AG04450 (cell line): ENCODE measurements around the gene MBOAT1. TPM values are rescaled to one million over a fixed set of nuclear protein-coding genes. Genes with fewer than 3 reads are reported as not detected.

Experiments
- CTCF ChIA-PET: fragments of 300-600, 350-600 bp; formaldehyde crosslinking; extraction: SDS; loops from one replicate; lab custom pipeline; 2022; ENCODE audit warnings: antibody characterized with exemption, inconsistent platforms; lab: Charles Lee
- POLR2A ChIA-PET: fragments of 350-600 bp; formaldehyde crosslinking; extraction: SDS; loops from one replicate; lab custom pipeline; 2021; ENCODE audit warnings: antibody characterized with exemption, inconsistent platforms; lab: Yijun Ruan, JAX
- DNase-seq: peaks from one replicate; pipeline ENCODE4 v3.0.0-alpha.2; 2011; ENCODE audit warnings: low read depth, low spot score
- H3K27ac ChIP-seq: one replicate; pipeline ENCODE4 v1.5.1; 2012; ENCODE audit warnings: low read depth, low read length, control low read depth
- H3K27me3 ChIP-seq: one replicate; pipeline ENCODE4 v1.6.0; 2012; ENCODE audit warnings: low read length; ENCODE audit not compliant: control insufficient read depth, insufficient read depth
- H3K4me3 ChIP-seq: 2 replicates; pipeline ENCODE4 v1.5.1; 2011; ENCODE audit warnings: mild to moderate bottlenecking, low read depth, low read length, control low read depth
- H3K9me3 ChIP-seq: 2 replicates; pipeline ENCODE4 v1.5.1; 2012; ENCODE audit warnings: low read length; ENCODE audit not compliant: control insufficient read depth, insufficient read depth
- polyA plus RNA-seq: library from polyadenylated mRNA; depleted of rRNA; stranded (reverse); fragments of >200 nt; gene quantifications from 2 replicates; pipeline ENCODE4 v1.2.3, GENCODE V29; 2011
- TF ChIP-seq, protein P1 (sequence below): IDR thresholded peaks from 2 replicates; pipeline ENCODE4 v1.5.1; 2011; ENCODE audit warnings: low read depth, low read length, control low read depth, inconsistent platforms

The MBOAT1 gene
- polyA plus RNA-seq, 1 experiment, result 2.1 TPM

DNA sequence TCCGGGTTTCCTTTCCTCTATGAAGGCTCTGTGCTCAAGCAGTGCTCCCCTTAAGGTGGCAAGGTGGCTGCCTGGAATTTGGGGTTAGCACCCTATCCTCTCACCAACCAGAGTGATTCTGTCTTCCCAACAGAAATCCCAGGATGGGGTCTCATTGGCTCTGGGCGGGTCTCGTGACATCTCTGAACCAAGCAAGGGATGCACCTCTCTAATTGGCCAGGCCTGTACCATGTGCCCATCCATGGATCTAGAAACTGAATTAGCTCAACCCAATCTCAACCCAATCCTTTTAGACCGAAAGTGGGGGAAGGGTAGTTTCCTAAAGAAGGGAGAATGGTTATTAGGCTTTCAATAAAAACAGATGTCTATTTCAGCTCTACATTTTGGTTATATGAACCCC is 17.6 kb upstream of the MBOAT1 start:
- CTCF ChIA-PET, result no interaction called here
- no peak for DNase-seq

DNA sequence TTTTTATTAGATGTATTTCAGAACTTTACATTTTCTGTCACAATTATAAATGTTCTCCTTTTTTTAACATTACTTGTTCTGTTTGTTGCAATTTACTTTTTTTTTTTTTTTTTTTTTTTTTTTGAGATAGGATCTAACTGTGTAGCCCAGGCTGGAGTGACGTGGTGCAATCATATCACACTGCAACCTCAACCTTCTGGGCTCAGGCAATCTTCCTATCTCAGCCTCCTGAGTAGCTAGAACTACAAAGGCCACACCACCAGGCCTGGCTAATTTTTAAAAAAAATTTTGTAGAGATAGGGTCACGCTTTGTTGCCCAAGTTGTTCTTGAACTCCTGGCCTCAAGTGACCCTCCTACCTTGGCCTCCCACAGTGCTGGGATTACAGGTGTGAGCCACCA is 15.1 kb upstream of the MBOAT1 start:
- DNase-seq, result no peak
- H3K4me3 ChIP-seq, result no peak overlapping the region
- H3K27ac ChIP-seq, result no peak overlapping the region
- POLR2A ChIA-PET, result no interaction called here
- no peaks in the 10 kb centered on the region for H3K27me3 ChIP-seq
- TF ChIP-seq, protein P1, sequence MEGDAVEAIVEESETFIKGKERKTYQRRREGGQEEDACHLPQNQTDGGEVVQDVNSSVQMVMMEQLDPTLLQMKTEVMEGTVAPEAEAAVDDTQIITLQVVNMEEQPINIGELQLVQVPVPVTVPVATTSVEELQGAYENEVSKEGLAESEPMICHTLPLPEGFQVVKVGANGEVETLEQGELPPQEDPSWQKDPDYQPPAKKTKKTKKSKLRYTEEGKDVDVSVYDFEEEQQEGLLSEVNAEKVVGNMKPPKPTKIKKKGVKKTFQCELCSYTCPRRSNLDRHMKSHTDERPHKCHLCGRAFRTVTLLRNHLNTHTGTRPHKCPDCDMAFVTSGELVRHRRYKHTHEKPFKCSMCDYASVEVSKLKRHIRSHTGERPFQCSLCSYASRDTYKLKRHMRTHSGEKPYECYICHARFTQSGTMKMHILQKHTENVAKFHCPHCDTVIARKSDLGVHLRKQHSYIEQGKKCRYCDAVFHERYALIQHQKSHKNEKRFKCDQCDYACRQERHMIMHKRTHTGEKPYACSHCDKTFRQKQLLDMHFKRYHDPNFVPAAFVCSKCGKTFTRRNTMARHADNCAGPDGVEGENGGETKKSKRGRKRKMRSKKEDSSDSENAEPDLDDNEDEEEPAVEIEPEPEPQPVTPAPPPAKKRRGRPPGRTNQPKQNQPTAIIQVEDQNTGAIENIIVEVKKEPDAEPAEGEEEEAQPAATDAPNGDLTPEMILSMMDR, result no peak
- H3K9me3 ChIP-seq, result no peaks in the 10 kb centered on the region
- CTCF ChIA-PET, result interaction anchor here (1.3 kb wide), 1 partner anchor 14 kb away, joined by 3 read pairs; no protein-coding TSS in a partner anchor

More for the DNA sequence above, 17.6 kb upstream of the MBOAT1 start:
- POLR2A ChIA-PET, result no interaction called here
- no peaks in the 10 kb centered on the region for H3K27me3 ChIP-seq
- TF ChIP-seq, protein P1, result no peak
- no peak overlapping the region for H3K4me3 ChIP-seq
- H3K27ac ChIP-seq, result no peak overlapping the region
- H3K9me3 ChIP-seq, result no peaks in the 10 kb centered on the region; the same call in 1 of the 2 replicates

DNA sequence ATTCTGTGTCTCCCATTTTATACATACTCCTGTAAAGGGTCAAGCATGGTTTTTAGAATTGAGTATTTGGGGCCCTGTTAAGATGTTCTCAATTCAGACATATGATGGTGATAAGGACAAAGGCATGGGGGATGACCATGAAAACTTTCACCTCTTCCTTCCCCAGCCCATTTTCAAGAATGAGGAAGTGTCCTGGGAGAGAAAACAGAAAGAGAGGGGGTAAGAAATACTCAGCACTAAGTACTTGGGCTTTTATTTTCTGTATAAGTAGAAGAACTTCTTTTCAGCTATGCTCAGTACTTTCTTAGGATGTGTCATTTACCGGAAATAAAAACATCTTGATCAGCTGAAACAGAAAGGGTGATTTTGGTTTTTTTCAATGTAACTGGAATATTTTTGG is 10.9 kb upstream of the MBOAT1 start:
- TF ChIP-seq, protein P1, result no peak
- no peak for DNase-seq
- Histone ChIP-seq H3K9me3 (no peaks in the 10 kb centered on the region), H3K27ac (no peak overlapping the region), H3K27me3 (no peaks in the 10 kb centered on the region), H3K4me3 (no peak overlapping the region)
- POLR2A ChIA-PET, result no interaction called here
- CTCF ChIA-PET, result no interaction called here

- ChIA-PET POLR2A (no interaction called here), CTCF (no interaction called here)
- TF ChIP-seq, protein P1, result no peak
- no peak for DNase-seq
- H3K27ac ChIP-seq, result no peak overlapping the region
- H3K4me3 ChIP-seq, result no peak overlapping the region
- H3K27me3 ChIP-seq, result no peaks in the 10 kb centered on the region
- H3K9me3 ChIP-seq, result no peaks in the 10 kb centered on the region
Measured at GRCh38 chr6:20221421-20221820, 9.2 kb upstream of the MBOAT1 start.

DNA sequence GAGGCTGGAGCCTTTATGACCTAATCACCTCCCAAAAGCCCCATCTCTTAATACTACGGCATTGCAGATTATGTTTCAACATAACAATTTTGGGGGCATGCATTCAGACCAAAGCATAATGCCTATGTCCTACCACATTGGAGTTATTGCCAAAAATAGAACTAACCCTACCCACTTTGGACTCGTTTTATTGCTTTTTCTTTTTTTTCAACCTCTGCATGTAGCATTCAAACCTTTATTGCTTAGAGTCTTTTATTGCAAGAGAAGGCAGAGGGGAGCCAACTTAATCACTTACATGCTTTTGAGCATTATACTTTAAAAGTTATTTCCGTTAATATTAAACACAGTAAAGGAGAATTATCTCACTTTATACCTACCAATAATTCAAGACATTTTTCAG is 8.1 kb upstream of the MBOAT1 start:
- Histone ChIP-seq H3K27me3 (no peaks in the 10 kb centered on the region), H3K4me3 (no peak overlapping the region), H3K27ac (no peak overlapping the region), H3K9me3 (no peaks in the 10 kb centered on the region)
- no peak for DNase-seq
- POLR2A ChIA-PET, result no interaction called here
- CTCF ChIA-PET, result interaction anchor here (0.6 kb wide), 1 partner anchor 540 kb away, joined by 3 read pairs; no protein-coding TSS in a partner anchor
- TF ChIP-seq, protein P1, result no peak
